NT2/D1 (cell line): ENCODE results near the gene SYNJ1.

Experiments used
- DNase-seq: peaks from one replicate; pipeline ENCODE4 v3.0.0-alpha.2; 2011; ENCODE audit warnings: low read depth, low spot score
- H3K27me3 ChIP-seq: 2 replicates; pipeline ENCODE4 v1.6.0; 2011; ENCODE audit warnings: mild to moderate bottlenecking; ENCODE audit not compliant: insufficient read length, insufficient read depth
- H3K36me3 ChIP-seq: 2 replicates; pipeline ENCODE4 v1.6.1; 2011; ENCODE audit warnings: mild to moderate bottlenecking, low read length, mixed read lengths; ENCODE audit not compliant: insufficient read depth, insufficient read length
- H3K4me1 ChIP-seq: 2 replicates; pipeline ENCODE4 v1.5.1; 2011; ENCODE audit not compliant: insufficient read depth, insufficient read length
- H3K4me3 ChIP-seq: 2 replicates; pipeline ENCODE4 v1.5.1; 2011; ENCODE audit warnings: low read depth; ENCODE audit not compliant: insufficient read length
- H3K9ac ChIP-seq: 2 replicates; pipeline ENCODE4 v1.6.0; 2011; ENCODE audit warnings: low read depth; ENCODE audit not compliant: insufficient read length
- H3K9me3 ChIP-seq: 2 replicates; pipeline ENCODE4 v1.5.1; 2011; ENCODE audit warnings: mild to moderate bottlenecking, low read length; ENCODE audit not compliant: insufficient read depth
- SUZ12 ChIP-seq: IDR thresholded peaks from 2 replicates; pipeline ENCODE4 v1.6.1; 2011; ENCODE audit not compliant: insufficient read length, insufficient read depth; ENCODE audit errors: extremely low read depth
- YY1 ChIP-seq: IDR thresholded peaks from 2 replicates; pipeline ENCODE4 v1.6.1; 2011; ENCODE audit not compliant: insufficient read length, insufficient read depth
- ZNF274 ChIP-seq: IDR thresholded peaks from 2 replicates; pipeline ENCODE4 v1.6.1; 2011; ENCODE audit warnings: mild to moderate bottlenecking, low read depth, low read length

The SYNJ1 gene

DNA sequence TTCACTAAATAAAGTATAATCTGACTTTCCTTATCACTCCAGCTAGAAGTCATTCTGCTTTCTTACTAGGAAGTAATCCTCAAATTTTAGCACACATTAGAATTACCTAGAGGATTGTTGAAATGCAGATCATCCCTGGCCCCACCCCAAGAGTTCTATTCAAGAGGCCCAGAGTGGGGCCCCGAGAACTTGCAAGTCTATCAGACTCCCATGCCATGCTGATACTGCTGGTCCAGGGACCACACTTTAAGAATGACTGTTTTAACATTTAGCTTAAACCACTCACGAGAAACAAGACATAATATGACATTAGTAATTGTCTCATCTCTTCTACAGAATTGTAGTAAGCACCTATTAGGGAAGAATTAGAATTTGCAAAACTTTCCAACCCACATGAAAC is 7.7 kb upstream of the SYNJ1 start:
- no peak for TF ChIP-seq YY1
- no peak for TF ChIP-seq SUZ12
- no peak for TF ChIP-seq ZNF274
- Histone ChIP-seq H3K9me3 (no peaks in the 10 kb centered on the region), H3K27me3 (no peaks in the 10 kb centered on the region), H3K36me3 (peaks cover 77% of the 10 kb centered on the region), H3K9ac (no peak overlapping the region), H3K4me3 (no peak overlapping the region), H3K4me1 (peaks cover 2% of the 10 kb centered on the region)
- no peak for DNase-seq

DNA sequence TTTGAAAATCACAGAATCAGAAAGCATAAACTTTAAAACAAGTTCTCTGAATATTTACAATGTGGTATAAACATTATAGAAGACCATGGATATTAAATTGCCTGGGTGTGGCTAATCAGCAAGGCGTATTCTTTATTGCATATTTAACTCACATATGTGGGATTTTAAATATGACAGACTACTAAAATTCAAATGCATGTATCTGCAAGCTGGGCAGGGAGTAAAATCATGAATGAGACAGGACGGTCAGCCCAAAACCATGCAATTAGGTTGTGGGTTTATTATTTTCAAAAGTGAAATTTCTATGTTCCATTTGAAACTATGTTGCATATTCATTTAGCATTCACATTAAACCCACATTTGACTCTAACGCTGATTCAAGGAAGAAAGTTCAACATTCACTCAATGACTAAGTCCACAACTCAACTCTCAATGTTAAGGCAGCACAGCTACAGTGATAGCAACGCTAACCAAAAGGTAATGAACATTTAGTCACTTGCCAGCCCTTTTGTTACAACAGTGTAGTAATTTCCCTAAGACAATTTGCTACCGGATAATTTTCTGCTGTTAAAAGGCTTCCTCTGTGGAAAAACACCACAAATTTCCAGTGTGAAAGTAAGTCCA is 6.3 kb upstream of the SYNJ1 start:
- Histone ChIP-seq H3K27me3 (no peaks in the 10 kb centered on the region), H3K4me3 (no peak overlapping the region), H3K36me3 (peaks cover 62% of the 10 kb centered on the region), H3K9me3 (no peaks in the 10 kb centered on the region), H3K4me1 (peaks cover under 1% of the 10 kb centered on the region), H3K9ac (no peak overlapping the region)
- DNase-seq: no peak
- TF ChIP-seq ZNF274: no peak

DNA sequence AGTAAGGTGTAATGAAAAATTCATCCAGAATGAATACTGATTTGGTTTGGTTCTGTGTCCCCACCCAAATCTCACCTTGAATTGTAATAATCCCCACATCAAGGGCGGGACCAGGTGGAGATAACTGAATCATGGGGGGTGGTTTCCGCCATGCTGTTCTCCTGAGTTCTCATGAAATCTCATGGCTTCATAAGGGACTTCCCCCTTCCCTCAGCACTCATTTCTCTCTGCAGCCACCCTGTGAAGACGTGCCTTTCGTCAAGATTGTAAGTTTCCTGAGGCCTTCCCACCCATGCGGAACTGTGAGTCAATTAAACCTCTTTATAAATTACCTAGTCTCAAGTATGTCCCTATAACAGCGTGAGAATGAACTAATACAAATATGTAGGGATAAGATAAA is 5.5 kb upstream of the SYNJ1 start:
- Histone ChIP-seq H3K9ac (no peak overlapping the region), H3K36me3 (peaks cover 55% of the 10 kb centered on the region), H3K4me3 (no peak overlapping the region), H3K27me3 (no peaks in the 10 kb centered on the region), H3K9me3 (no peaks in the 10 kb centered on the region), H3K4me1 (no peaks in the 10 kb centered on the region)
- DNase-seq: no peak
- no peak for TF ChIP-seq ZNF274
- no peak for TF ChIP-seq YY1
- no peak for TF ChIP-seq SUZ12

DNA sequence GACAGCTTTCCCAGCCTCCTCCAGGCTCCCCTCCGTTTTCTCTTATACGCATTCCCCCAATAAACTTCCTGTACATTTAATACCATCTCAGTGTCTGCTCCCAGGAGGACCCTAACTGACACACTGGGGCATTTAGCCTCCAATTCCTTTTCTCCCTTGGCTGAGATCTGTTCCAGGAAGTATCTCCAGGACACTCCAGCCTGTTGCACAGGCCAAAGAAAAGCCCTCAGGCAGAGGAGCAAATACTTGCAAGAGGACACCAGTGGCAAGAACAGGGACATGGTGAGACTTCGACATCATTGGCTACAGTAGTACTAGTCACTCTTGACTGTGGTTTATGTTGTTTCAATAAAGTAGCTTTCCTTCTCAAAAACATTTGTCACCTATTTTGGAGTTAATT is 4.7 kb upstream of the SYNJ1 start:
- Histone ChIP-seq H3K9me3 (no peaks in the 10 kb centered on the region), H3K4me3 (no peak overlapping the region), H3K9ac (no peak overlapping the region), H3K27me3 (no peaks in the 10 kb centered on the region), H3K4me1 (no peaks in the 10 kb centered on the region), H3K36me3 (peaks cover 47% of the 10 kb centered on the region)
- TF ChIP-seq YY1: no peak
- TF ChIP-seq ZNF274: no peak
- no peak for TF ChIP-seq SUZ12
- DNase-seq: no peak

DNA sequence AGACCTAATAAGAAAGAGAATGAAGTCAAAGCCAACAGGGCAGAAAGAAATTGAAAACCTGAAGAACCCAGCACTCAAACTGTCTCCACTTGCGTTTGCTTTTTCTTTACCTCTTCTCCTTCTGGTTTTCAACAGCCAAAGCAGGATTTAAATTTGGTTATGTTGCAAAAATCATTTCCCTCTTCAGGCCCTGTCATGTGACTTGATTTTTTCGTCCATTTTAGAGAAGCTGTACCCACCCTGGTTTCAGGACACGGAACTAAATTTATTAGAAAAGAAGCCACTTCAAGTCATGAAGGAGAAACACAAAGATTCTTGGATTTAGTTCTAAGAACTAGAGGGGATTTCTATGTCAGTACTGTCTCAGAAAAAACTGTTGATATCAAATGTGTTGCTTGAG is 1.0 kb upstream of the SYNJ1 start:
- peaks cover 24% of the 10 kb centered on the region for H3K36me3 ChIP-seq
- DNase-seq: no peak
- H3K4me3 ChIP-seq: peak overlapping the region; percentile 83
- H3K4me1 ChIP-seq: peaks cover 2% of the 10 kb centered on the region
- TF ChIP-seq ZNF274 (no peak), YY1 (no peak), SUZ12 (no peak)
- H3K9ac ChIP-seq: no peak overlapping the region
- no peaks in the 10 kb centered on the region for H3K27me3 ChIP-seq
- H3K9me3 ChIP-seq: no peaks in the 10 kb centered on the region

DNA sequence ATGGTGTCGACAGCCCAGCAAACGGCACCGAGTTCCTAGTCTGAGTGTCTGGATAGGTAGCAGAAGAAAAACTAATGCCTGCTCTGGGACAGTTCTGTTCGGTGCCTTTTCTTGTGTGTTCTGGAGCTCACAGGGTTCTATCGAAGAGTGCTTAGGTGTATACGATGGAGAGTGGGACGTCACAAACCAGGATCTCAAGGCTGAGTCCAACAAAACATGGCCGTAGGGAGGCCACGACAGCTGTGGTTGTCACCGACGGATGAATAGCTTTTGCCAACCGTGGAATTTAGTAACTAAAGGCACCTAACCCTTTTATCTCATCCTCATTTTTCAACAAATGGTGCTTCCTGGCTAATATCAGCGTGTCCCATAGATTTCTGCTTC is 635 bp upstream of the SYNJ1 start:
- TF ChIP-seq YY1 (no peak), ZNF274 (no peak), SUZ12 (no peak)
- no peak for DNase-seq

DNA sequence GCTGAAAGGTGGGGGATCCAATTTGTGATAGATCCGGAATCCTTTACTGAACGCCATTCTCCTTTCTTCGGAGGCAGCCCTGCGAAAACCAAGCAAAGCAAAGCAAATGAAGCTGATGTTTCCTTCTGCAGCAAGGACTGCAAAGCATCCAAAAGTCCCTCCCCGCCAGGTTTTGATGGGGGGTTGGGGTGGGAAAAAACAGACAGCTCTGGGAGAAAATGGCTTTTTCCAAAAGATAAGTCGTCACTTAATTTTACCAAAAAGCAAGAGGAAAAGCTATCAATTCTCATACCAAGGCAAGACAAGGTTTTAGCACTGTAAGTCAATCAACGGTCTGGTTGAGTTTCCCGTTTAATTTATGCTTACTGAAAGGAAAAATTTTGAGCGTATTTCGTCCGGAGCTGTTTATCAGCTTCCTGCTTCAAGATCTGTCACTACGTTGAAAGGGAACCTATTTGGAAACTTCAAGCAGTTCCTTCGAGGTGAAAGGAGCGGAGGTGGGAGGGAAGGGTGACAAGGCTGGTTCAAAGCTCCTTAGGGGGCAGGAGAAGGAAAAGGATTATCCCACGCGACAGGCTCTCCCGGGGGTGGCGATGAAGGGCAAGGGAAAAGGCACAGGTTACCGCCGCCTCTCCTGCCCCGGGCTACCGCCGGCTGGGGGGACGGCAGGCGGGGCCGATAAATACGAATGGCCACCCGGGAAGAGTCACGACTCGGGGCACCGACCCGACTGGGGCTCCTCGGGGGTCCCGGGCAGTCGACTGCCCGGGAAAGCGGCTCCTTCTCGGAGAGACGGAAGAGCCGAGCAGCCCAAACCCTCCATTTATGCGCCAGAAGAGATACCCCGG is 750 bp downstream of the SYNJ1 start:
- Histone ChIP-seq H3K9ac (peak overlapping the region; percentile 88), H3K27me3 (no peaks in the 10 kb centered on the region), H3K4me1 (peaks cover 2% of the 10 kb centered on the region), H3K4me3 (peak overlapping the region; percentile 83), H3K9me3 (no peaks in the 10 kb centered on the region), H3K36me3 (peaks cover 6% of the 10 kb centered on the region)
- DNase-seq: no peak
- no peak for TF ChIP-seq SUZ12
- no peak for TF ChIP-seq ZNF274
- TF ChIP-seq YY1: no peak

More for the DNA sequence above, 635 bp upstream of the SYNJ1 start:
- Histone ChIP-seq H3K4me3 (peak overlapping the region; percentile 83), H3K27me3 (no peaks in the 10 kb centered on the region), H3K9me3 (no peaks in the 10 kb centered on the region), H3K36me3 (peaks cover 20% of the 10 kb centered on the region), H3K9ac (peak overlapping the region; percentile 87), H3K4me1 (peaks cover 2% of the 10 kb centered on the region)
